C4-2B (cell line): ENCODE measurements around the gene ROR1.

ENCODE experiments used
- H3K27ac ChIP-seq: fragments of 450-650 bp; 2 replicates; pipeline ENCODE4 v1.5.1; 2017
- ZFX ChIP-seq: fragments of 450-650 bp; IDR thresholded peaks from 2 replicates; pipeline ENCODE4 v1.6.1; 2017
- TF ChIP-seq, protein P1 (sequence below): fragments of 450-650 bp; conservative IDR thresholded peaks from 2 replicates; pipeline ENCODE4 v1.5.1; 2017; ENCODE audit warnings: mild to moderate bottlenecking

Gene ROR1

GRCh38 chr1:63775418-63776127 lies 1.8 kb downstream of the ROR1 start:
- H3K27ac ChIP-seq: no peak overlapping the region
- no peak for TF ChIP-seq ZFX
- TF ChIP-seq, protein P1, sequence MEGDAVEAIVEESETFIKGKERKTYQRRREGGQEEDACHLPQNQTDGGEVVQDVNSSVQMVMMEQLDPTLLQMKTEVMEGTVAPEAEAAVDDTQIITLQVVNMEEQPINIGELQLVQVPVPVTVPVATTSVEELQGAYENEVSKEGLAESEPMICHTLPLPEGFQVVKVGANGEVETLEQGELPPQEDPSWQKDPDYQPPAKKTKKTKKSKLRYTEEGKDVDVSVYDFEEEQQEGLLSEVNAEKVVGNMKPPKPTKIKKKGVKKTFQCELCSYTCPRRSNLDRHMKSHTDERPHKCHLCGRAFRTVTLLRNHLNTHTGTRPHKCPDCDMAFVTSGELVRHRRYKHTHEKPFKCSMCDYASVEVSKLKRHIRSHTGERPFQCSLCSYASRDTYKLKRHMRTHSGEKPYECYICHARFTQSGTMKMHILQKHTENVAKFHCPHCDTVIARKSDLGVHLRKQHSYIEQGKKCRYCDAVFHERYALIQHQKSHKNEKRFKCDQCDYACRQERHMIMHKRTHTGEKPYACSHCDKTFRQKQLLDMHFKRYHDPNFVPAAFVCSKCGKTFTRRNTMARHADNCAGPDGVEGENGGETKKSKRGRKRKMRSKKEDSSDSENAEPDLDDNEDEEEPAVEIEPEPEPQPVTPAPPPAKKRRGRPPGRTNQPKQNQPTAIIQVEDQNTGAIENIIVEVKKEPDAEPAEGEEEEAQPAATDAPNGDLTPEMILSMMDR: no peak

- H3K27ac ChIP-seq: no peak overlapping the region
- TF ChIP-seq, protein P1: peak; percentile 14; the same call in 1 of the 2 replicates
- no peak for TF ChIP-seq ZFX
Measured at GRCh38 chr1:63777286-63777685, 3.5 kb downstream of the ROR1 start.

GRCh38 chr1:63777965-63778880 lies 4.4 kb downstream of the ROR1 start:
- H3K27ac ChIP-seq: no peak overlapping the region
- no peak for TF ChIP-seq ZFX
- TF ChIP-seq, protein P1: no peak

GRCh38 chr1:63779338-63780211 lies 5.8 kb downstream of the ROR1 start:
- H3K27ac ChIP-seq: no peak overlapping the region
- TF ChIP-seq ZFX: no peak
- TF ChIP-seq, protein P1: no peak

- TF ChIP-seq, protein P1: no peak
- no peak for TF ChIP-seq ZFX
- no peak overlapping the region for H3K27ac ChIP-seq
Measured at GRCh38 chr1:63780565-63780964, 6.7 kb downstream of the ROR1 start.

DNA sequence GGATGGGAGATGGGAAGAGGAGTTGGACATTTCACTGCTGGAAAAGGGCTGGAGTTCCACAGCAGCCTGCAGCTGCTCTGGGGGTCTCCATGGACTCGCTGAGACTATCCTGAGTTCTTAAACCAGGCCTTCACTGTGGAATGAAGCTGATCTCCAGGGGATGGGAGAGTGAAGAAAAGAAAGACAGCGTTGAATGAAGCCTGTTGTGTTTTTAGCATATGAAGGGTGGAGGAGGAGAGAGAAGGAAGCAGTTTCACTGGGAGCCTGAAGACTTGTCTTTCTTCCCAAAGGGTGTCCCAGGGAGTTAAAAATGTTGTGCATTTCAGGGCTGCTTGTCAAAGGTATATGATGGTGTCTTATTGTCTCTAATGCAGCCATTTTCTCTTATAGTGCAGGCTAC lies 9.2 kb downstream of the ROR1 start:
- no peak overlapping the region for H3K27ac ChIP-seq
- TF ChIP-seq ZFX: no peak
- TF ChIP-seq, protein P1: no peak
